Endothelial cell of umbilical vein (primary cell): Measurements from ENCODE around the gene HRH3. TPM values are rescaled to one million over a fixed set of nuclear protein-coding genes. Genes with fewer than 3 reads are reported as not detected.

Experiments used
- BruUV-seq: library from RNA; stranded (reverse); fragments of 400-500 nt; replicated peaks from 2 replicates; lab custom pipeline; 2021; lab: Mats Ljungman, UMichigan
- CTCF ChIA-PET: fragments of 300-600, 350-600 bp; sonication (Branson Sonifier 250); formaldehyde crosslinking; loops from one replicate; lab custom pipeline; 2021; ENCODE audit warnings: antibody characterized with exemption, inconsistent platforms; lab: Charles Lee
- POLR2A ChIA-PET: fragments of 300-600, 350-600 bp; sonication (Branson Sonifier 250); formaldehyde crosslinking; loops from one replicate; lab custom pipeline; 2021; ENCODE audit warnings: antibody characterized with exemption, inconsistent platforms; lab: Charles Lee
- DNase-seq: peaks from one replicate; pipeline ENCODE4 v3.0.0-alpha.2; 2011; ENCODE audit warnings: low read depth, low spot score
- FAIRE-seq: peaks from 2 replicates; lab custom pipeline; 2011; peaks lifted over from hg19 to GRCh38; lab: Jason Lieb, UNC
- H2AFZ ChIP-seq: 2 replicates; pipeline ENCODE4 v1.6.0; 2012; ENCODE audit warnings: low read depth, low read length, control low read depth, inconsistent platforms
- H3K27ac ChIP-seq: 2 replicates; pipeline ENCODE4 v1.5.1; 2011; ENCODE audit warnings: low read depth, mild to moderate bottlenecking, control low read depth, low read length, moderate library complexity; ENCODE audit not compliant: insufficient read depth
- H3K27me3 ChIP-seq, 2 experiments: 2 replicates each; pipeline versions ENCODE4 v1.6.0 to v1.6.1; 2011; ENCODE audit warnings: low read length in 2 of 2, mixed read lengths in 1 of 2; ENCODE audit not compliant: control insufficient read depth in 2 of 2, insufficient read depth in 2 of 2
- H3K36me3 ChIP-seq, 2 experiments: 2 replicates in 1 of 2; 3 replicates in 1 of 2; pipeline ENCODE4 v1.5.1; 2011; ENCODE audit warnings: low read length in 2 of 2, mild to moderate bottlenecking in 1 of 2, moderate library complexity in 1 of 2; ENCODE audit not compliant: control insufficient read depth in 2 of 2, insufficient read depth in 2 of 2; ENCODE audit errors: extremely low read depth in 1 of 2
- H3K4me1 ChIP-seq: 3 replicates; pipeline ENCODE4 v1.5.1; 2011; ENCODE audit warnings: mild to moderate bottlenecking, low read length; ENCODE audit not compliant: control insufficient read depth, insufficient read depth; ENCODE audit errors: extremely low read depth
- H3K4me2 ChIP-seq: 2 replicates; pipeline ENCODE4 v1.6.1; 2011; ENCODE audit warnings: low read length, control low read depth, mixed read lengths; ENCODE audit not compliant: insufficient read depth
- H3K4me3 ChIP-seq, 3 experiments: fragments of 200-600 bp in 1 of 3; sonication (generic), shearing (Covaris generic) in 1 of 3; replicated peaks in 1 of 3; 2 replicates each; pipeline ENCODE4 v1.5.1; 2011 to 2016; ENCODE audit warnings: control low read depth in 3 of 3, low read length in 3 of 3, mild to moderate bottlenecking in 2 of 3, inconsistent platforms in 1 of 3, low read depth in 1 of 3, moderate library complexity in 1 of 3; ENCODE audit not compliant: insufficient read depth in 1 of 3
- H3K79me2 ChIP-seq: 2 replicates; pipeline ENCODE4 v1.6.0; 2012; ENCODE audit warnings: low read length, inconsistent platforms; ENCODE audit not compliant: control insufficient read depth, insufficient read depth
- H3K9ac ChIP-seq: replicated peaks from 2 replicates; pipeline ENCODE3; 2011; ENCODE audit warnings: low read length, control low read depth; ENCODE audit not compliant: insufficient read depth; ENCODE audit errors: extremely low read depth
- H3K9me1 ChIP-seq: replicated peaks from 3 replicates; pipeline ENCODE4 v1.6.0; 2011; ENCODE audit warnings: mild to moderate bottlenecking, low read length; ENCODE audit not compliant: control insufficient read depth, insufficient read depth; ENCODE audit errors: extremely low read depth
- H3K9me3 ChIP-seq: replicated peaks from 2 replicates; pipeline ENCODE4 v1.5.1; 2012; ENCODE audit warnings: low read length, inconsistent platforms; ENCODE audit not compliant: control insufficient read depth, insufficient read depth
- H4K20me1 ChIP-seq: replicated peaks from 2 replicates; pipeline ENCODE3; 2011; ENCODE audit warnings: mild to moderate bottlenecking, low read length; ENCODE audit not compliant: control insufficient read depth, insufficient read depth; ENCODE audit errors: extremely low read depth
- EZH2 ChIP-seq: IDR thresholded peaks from 2 replicates; pipeline ENCODE4 v1.6.1; 2012; ENCODE audit warnings: borderline replicate concordance, low read depth, mild to moderate bottlenecking, moderate library complexity, low read length, inconsistent platforms; ENCODE audit not compliant: severe bottlenecking
- FOS ChIP-seq: IDR thresholded peaks from 2 replicates; pipeline ENCODE4 v1.6.1; 2011; ENCODE audit warnings: mild to moderate bottlenecking, low read length, moderate library complexity, borderline replicate concordance; ENCODE audit not compliant: insufficient read depth
- GATA2 ChIP-seq: IDR thresholded peaks from 2 replicates; pipeline ENCODE4 v1.7.0; 2011; ENCODE audit warnings: low read depth, mild to moderate bottlenecking, moderate library complexity, mixed read lengths, low read length; ENCODE audit not compliant: insufficient read length, insufficient read depth
- JUN ChIP-seq: IDR thresholded peaks from 2 replicates; pipeline ENCODE4 v1.6.1; 2011; ENCODE audit warnings: borderline replicate concordance, low read depth; ENCODE audit not compliant: insufficient read length, insufficient read depth
- MYC ChIP-seq: IDR thresholded peaks from one replicate; pipeline ENCODE4 v1.6.1; 2011; ENCODE audit warnings: mild to moderate bottlenecking, low read depth, low read length
- dilution Hi-C: fragments of 300-500 bp; cut with MboI; formaldehyde crosslinking; loops from one replicate; pipeline ENCODE4 v1.15.0; 2019; ENCODE audit warnings: low sequenced_read_pairs; ENCODE audit not compliant: extremely low pct_ligation_motif_present
- intact Hi-C: fragments of 100-400 bp; cut with micrococcal nuclease; formaldehyde crosslinking; loops from one replicate; pipeline ENCODE4 v1.10.0; 2022
- polyA plus RNA-seq, 4 experiments: library from polyadenylated mRNA; depleted of rRNA in 3 of 4; stranded (reverse) in 3 of 4; unstranded in 1 of 4; fragments of >200 nt; gene quantifications; 2 replicates each; pipeline versions ENCODE4 v1.2.1 to v1.2.3, GENCODE V29; 2011 to 2012; ENCODE audit warnings: missing spikeins in 1 of 4
- total RNA-seq: library from RNA; stranded (reverse); gene quantifications from 2 replicates; pipeline ENCODE4 v1.2.3, GENCODE V29; 2021
- TF ChIP-seq, protein P1 (sequence below): IDR thresholded peaks from 2 replicates; pipeline ENCODE4 v1.6.1; 2011; ENCODE audit not compliant: insufficient read depth, insufficient read length
- TF ChIP-seq, protein P2 (sequence below), 2 donors: IDR thresholded peaks; 1 replicate in 1 of 2; 2 replicates in 1 of 2; pipeline ENCODE4 v1.5.1; 2011; ENCODE audit warnings: low read length in 2 of 2, mild to moderate bottlenecking in 2 of 2, moderate library complexity in 2 of 2, control low read depth in 1 of 2, inconsistent platforms in 1 of 2, low read depth in 1 of 2; ENCODE audit not compliant: insufficient read depth in 1 of 2; ENCODE audit errors: extremely low read depth in 1 of 2

HRH3 gene
- total and polyA plus RNA-seq, 2 donors (not counting 3 experiments of a cell fraction or from before 2014, with no cell fraction given) = not detected

DNA sequence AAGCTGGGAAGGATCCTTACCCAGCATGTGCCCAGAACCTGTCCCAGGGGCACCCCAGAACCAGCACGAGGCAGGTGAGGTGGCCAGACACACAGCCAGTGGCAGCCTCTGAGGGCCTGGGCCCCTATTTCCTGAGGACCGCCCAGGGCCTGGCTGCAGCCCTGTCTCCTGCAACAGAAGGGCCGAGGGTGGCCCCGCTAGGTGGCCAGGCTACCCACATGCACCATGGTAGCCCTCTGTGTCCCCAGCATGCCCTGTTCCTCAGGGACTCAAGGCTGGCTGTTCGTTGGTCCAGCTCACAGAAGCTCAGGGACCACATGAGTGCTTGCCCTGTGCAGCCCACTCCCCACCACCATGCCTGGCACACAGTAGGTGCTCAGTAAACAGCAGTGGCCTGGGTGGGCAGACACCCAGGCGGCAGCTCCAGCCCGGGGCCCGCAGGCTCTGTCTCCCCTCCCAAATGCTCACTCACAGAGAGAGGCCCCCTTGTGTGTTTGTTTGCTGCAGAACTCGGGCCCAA, 8.2 kb downstream of the HRH3 start:
- Histone ChIP-seq H4K20me1 (no peaks in the 10 kb centered on the region), H3K79me2 (no peaks in the 10 kb centered on the region), H3K9ac (no peak overlapping the region), H3K4me3 (no peak overlapping the region), H3K27me3 (no peaks in the 10 kb centered on the region), H3K9me3 (no peaks in the 10 kb centered on the region), H3K36me3 (no peaks in the 10 kb centered on the region), H3K4me1 (no peaks in the 10 kb centered on the region), H2AFZ (no peak overlapping the region), H3K9me1 (no peaks in the 10 kb centered on the region), H3K4me2 (no peak overlapping the region), H3K27ac (no peak overlapping the region)
- ChIA-PET CTCF (no interaction called here), POLR2A (no interaction called here)
- intact Hi-C loops = no loop called here
- no peak for DNase-seq
- FAIRE-seq = no peak
- dilution Hi-C loops = no loop called here
- TF ChIP-seq, protein P1, sequence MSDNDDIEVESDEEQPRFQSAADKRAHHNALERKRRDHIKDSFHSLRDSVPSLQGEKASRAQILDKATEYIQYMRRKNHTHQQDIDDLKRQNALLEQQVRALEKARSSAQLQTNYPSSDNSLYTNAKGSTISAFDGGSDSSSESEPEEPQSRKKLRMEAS = no peak
- TF ChIP-seq GATA2 (no peak), FOS (no peak), EZH2 (no peak)
- TF ChIP-seq, protein P2, sequence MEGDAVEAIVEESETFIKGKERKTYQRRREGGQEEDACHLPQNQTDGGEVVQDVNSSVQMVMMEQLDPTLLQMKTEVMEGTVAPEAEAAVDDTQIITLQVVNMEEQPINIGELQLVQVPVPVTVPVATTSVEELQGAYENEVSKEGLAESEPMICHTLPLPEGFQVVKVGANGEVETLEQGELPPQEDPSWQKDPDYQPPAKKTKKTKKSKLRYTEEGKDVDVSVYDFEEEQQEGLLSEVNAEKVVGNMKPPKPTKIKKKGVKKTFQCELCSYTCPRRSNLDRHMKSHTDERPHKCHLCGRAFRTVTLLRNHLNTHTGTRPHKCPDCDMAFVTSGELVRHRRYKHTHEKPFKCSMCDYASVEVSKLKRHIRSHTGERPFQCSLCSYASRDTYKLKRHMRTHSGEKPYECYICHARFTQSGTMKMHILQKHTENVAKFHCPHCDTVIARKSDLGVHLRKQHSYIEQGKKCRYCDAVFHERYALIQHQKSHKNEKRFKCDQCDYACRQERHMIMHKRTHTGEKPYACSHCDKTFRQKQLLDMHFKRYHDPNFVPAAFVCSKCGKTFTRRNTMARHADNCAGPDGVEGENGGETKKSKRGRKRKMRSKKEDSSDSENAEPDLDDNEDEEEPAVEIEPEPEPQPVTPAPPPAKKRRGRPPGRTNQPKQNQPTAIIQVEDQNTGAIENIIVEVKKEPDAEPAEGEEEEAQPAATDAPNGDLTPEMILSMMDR (IDR thresholded peaks at IDR 0.05; ENCODE audit: extremely low read depth in 1 of 2, insufficient read depth in 1 of 2, low read depth in 1 of 2, low read length in 2 of 2) = no peak
- BruUV-seq = no TSS peak

DNA sequence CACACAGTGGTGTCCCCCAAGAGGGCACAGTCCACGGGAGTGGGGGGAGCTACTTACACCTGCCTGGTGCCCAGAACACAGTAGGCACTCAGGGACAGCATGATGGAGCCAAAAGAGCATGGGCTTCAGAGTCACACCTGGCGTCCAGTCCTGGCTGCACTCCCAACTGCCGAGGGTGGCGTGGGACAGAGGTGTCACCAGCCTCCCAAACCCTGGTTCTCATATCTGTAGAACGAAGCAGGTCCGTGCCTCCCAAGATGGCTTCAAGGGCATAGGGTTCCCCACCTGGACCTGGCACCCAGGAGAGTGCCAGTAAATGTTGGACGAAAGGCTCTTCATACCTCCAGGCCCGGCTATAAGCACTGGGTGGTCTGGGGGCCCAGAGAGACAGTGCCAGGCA, 8.9 kb downstream of the HRH3 start:
- Histone ChIP-seq H3K27me3 (no peaks in the 10 kb centered on the region), H3K4me1 (no peaks in the 10 kb centered on the region), H3K4me2 (no peak overlapping the region), H3K9ac (no peak overlapping the region), H3K4me3 (no peak overlapping the region), H3K9me3 (no peaks in the 10 kb centered on the region), H3K79me2 (no peaks in the 10 kb centered on the region), H4K20me1 (no peaks in the 10 kb centered on the region), H3K9me1 (no peaks in the 10 kb centered on the region), H3K36me3 (no peaks in the 10 kb centered on the region), H3K27ac (no peak overlapping the region), H2AFZ (no peak overlapping the region)
- dilution Hi-C loops = no loop called here
- no TSS peak for BruUV-seq
- intact Hi-C loops = no loop called here
- DNase-seq (no peak), FAIRE-seq (no peak)
- ChIA-PET POLR2A (no interaction called here), CTCF (no interaction called here)
- TF ChIP-seq MYC (no peak), JUN (no peak), FOS (no peak), EZH2 (no peak)
- TF ChIP-seq, protein P1 = no peak
- TF ChIP-seq, protein P2 (IDR thresholded peaks at IDR 0.05; ENCODE audit: extremely low read depth in 1 of 2, insufficient read depth in 1 of 2, low read depth in 1 of 2, low read length in 2 of 2) = no peak
